Right atrium auricular region (tissue), 2 donors: ENCODE data around the gene TF. TPM values are rescaled to one million over a fixed set of nuclear protein-coding genes. Genes with fewer than 3 reads are reported as not detected.

Experiments used
- DNase-seq: peaks from one replicate; pipeline ENCODE4 v3.0.0-alpha.2; 2019; ENCODE audit warnings: low spot score
- H3K27ac ChIP-seq, 2 donors: fragments of 200-600 bp; sonication (generic); 1 replicate in 1 of 2; 2 replicates in 1 of 2; pipeline ENCODE4 v1.5.1; 2016 to 2019
- H3K27me3 ChIP-seq, 2 donors: fragments of 200-600 bp; sonication (generic); one replicate each; pipeline versions ENCODE4 v1.5.1 to v1.6.0; 2017 to 2019
- H3K36me3 ChIP-seq: fragments of 200-600 bp; sonication (generic); one replicate; pipeline ENCODE4 v1.5.1; 2016
- H3K4me1 ChIP-seq, 2 donors: fragments of 200-600 bp; sonication (generic); one replicate each; pipeline versions ENCODE4 v1.5.1 to v1.6.0; 2017 to 2019
- H3K4me3 ChIP-seq, 2 donors: fragments of 200-600 bp; sonication (generic); 1 replicate in 1 of 2; 2 replicates in 1 of 2; pipeline ENCODE4 v1.5.1; 2017 to 2019; ENCODE audit warnings: mild to moderate bottlenecking in 1 of 2, moderate library complexity in 1 of 2
- H3K9me3 ChIP-seq, 2 donors: fragments of 200-600 bp; sonication (generic); one replicate each; pipeline ENCODE4 v1.5.1; 2019
- CTCF ChIP-seq, 2 donors: fragments of 200-600 bp; sonication (generic); IDR thresholded peaks; one replicate each; pipeline ENCODE4 v1.5.1; 2019; ENCODE audit warnings: antibody characterized with exemption in 2 of 2
- total RNA-seq, 2 donors: library from RNA; depleted of rRNA; stranded (reverse); fragments of >200 nt; gene quantifications; one replicate each; pipeline ENCODE4 v1.1.0, GENCODE V29; 2016

Gene TF
- total RNA-seq, 2 donors from 2014 or later, result 4.1 TPM; not detected in 1

- H3K36me3 ChIP-seq, result no peaks in the 10 kb centered on the region
- H3K4me3 ChIP-seq, result no peak overlapping the region
- peaks cover 0 to 16% of the 10 kb centered on the region in 2 donors for H3K9me3 ChIP-seq
- no peak for DNase-seq
- H3K27ac ChIP-seq, result no peak overlapping the region
- TF ChIP-seq CTCF (IDR thresholded peaks at IDR 0.05), result no peak
- H3K4me1 ChIP-seq, result no peaks in the 10 kb centered on the region
- H3K27me3 ChIP-seq, result no peaks in the 10 kb centered on the region
Observed at GRCh38 chr3:133792171-133792763, 46.1 kb downstream of the TF start.

GRCh38 chr3:133797396-133798105 is 51.4 kb downstream of the TF start:
- no peaks in the 10 kb centered on the region for H3K4me1 ChIP-seq
- no peaks in the 10 kb centered on the region for H3K27me3 ChIP-seq

GRCh38 chr3:133799794-133800585 is 53.8 kb downstream of the TF start:
- Histone ChIP-seq H3K36me3 (no peaks in the 10 kb centered on the region), H3K9me3 (no peaks in the 10 kb centered on the region), H3K27me3 (no peaks in the 10 kb centered on the region), H3K4me3 (no peak overlapping the region), H3K27ac (no peak overlapping the region), H3K4me1 (peaks cover 0 to 1% of the 10 kb centered on the region in 2 donors)
- DNase-seq, result no peak
- no peak for TF ChIP-seq CTCF (IDR thresholded peaks at IDR 0.05)

More at GRCh38 chr3:133797396-133798105, 51.4 kb downstream of the TF start:
- Histone ChIP-seq H3K4me3 (no peak overlapping the region), H3K36me3 (no peaks in the 10 kb centered on the region), H3K9me3 (peaks cover 0 to 1% of the 10 kb centered on the region in 2 donors), H3K27ac (no peak overlapping the region)
- TF ChIP-seq CTCF (IDR thresholded peaks at IDR 0.05), result no peak
- DNase-seq, result no peak

- H3K27ac ChIP-seq, result no peak overlapping the region
- no peak for TF ChIP-seq CTCF (IDR thresholded peaks at IDR 0.05)
Observed at GRCh38 chr3:133803469-133803868, 57.3 kb downstream of the TF start.

GRCh38 chr3:133804896-133805295 is 58.7 kb downstream of the TF start:
- Histone ChIP-seq H3K9me3 (no peaks in the 10 kb centered on the region), H3K27ac (no peak overlapping the region), H3K27me3 (no peaks in the 10 kb centered on the region), H3K4me1 (peaks cover 0 to 14% of the 10 kb centered on the region in 2 donors), H3K36me3 (peaks cover 7% of the 10 kb centered on the region), H3K4me3 (no peak overlapping the region)
- no peak for TF ChIP-seq CTCF (IDR thresholded peaks at IDR 0.05)
- no peak for DNase-seq

More at GRCh38 chr3:133803469-133803868, 57.3 kb downstream of the TF start:
- H3K27me3 ChIP-seq, result no peaks in the 10 kb centered on the region
- no peaks in the 10 kb centered on the region for H3K9me3 ChIP-seq
- H3K36me3 ChIP-seq, result peaks cover 7% of the 10 kb centered on the region
- no peak for DNase-seq
- H3K4me1 ChIP-seq, result peaks cover 0 to 14% of the 10 kb centered on the region in 2 donors
- H3K4me3 ChIP-seq, result no peak overlapping the region
